Spleen (tissue), 11 donors: ENCODE results near the gene ORC1. TPM values are rescaled to one million over a fixed set of nuclear protein-coding genes. Genes with fewer than 3 reads are reported as not detected.

Experiments used
- DNase-seq: peaks from one replicate; pipeline ENCODE4 v3.0.0-alpha.2; 2020
- H3K27ac ChIP-seq, 8 donors: fragments of 200-600 bp; sonication (generic) in 7 of 8; 1 replicate in 4 of 8; 2 replicates in 4 of 8; pipeline versions ENCODE4 v1.5.0 to v1.8.0; 2016 to 2021; ENCODE audit warnings: inconsistent platforms in 4 of 8, mild to moderate bottlenecking in 4 of 8, moderate library complexity in 1 of 8
- H3K27me3 ChIP-seq, 7 donors: fragments of 200-600 bp; sonication (generic) in 6 of 7; replicated peaks in 1 of 7; 1 replicate in 4 of 7; 2 replicates in 3 of 7; pipeline versions ENCODE4 v1.5.0 to v1.8.0; 2016 to 2021; ENCODE audit warnings: inconsistent platforms in 3 of 7, mild to moderate bottlenecking in 1 of 7
- H3K36me3 ChIP-seq, 6 donors: fragments of 200-600 bp; sonication (generic) in 5 of 6; 1 replicate in 4 of 6; 2 replicates in 2 of 6; pipeline versions ENCODE4 v1.5.0 to v1.8.0; 2016 to 2021; ENCODE audit warnings: inconsistent platforms in 2 of 6
- H3K4me1 ChIP-seq, 6 donors: fragments of 200-600 bp; sonication (generic) in 5 of 6; 1 replicate in 3 of 6; 2 replicates in 3 of 6; pipeline versions ENCODE4 v1.5.0 to v1.8.0; 2016 to 2021; ENCODE audit warnings: inconsistent platforms in 3 of 6
- H3K4me3 ChIP-seq, 8 donors: fragments of 200-600 bp; sonication (generic) in 7 of 8; 1 replicate in 4 of 8; 2 replicates in 4 of 8; pipeline versions ENCODE4 v1.5.0 to v1.8.0; 2016 to 2021; ENCODE audit warnings: inconsistent platforms in 4 of 8, mild to moderate bottlenecking in 4 of 8, moderate library complexity in 2 of 8
- H3K9me3 ChIP-seq, 8 donors: fragments of 200-600 bp; sonication (generic) in 7 of 8; 1 replicate in 4 of 8; 2 replicates in 4 of 8; pipeline versions ENCODE4 v1.5.0 to v1.8.0; 2016 to 2021; ENCODE audit warnings: inconsistent platforms in 4 of 8
- CTCF ChIP-seq, 11 experiments: fragments of 200-600 bp in 7 of 11; fragments of 450-650 bp in 4 of 11; sonication (generic) in 4 of 11; IDR thresholded peaks in 8 of 11; conservative IDR thresholded peaks in 3 of 11; 1 replicate in 7 of 11; 2 replicates in 4 of 11; pipeline versions ENCODE4 v1.4.0 to v1.8.0; 2016 to 2021; ENCODE audit warnings: antibody characterized with exemption in 11 of 11, inconsistent platforms in 4 of 11, mild to moderate bottlenecking in 1 of 11
- POLR2A ChIP-seq, 3 donors: fragments of 450-650 bp; IDR thresholded peaks; one replicate each; pipeline ENCODE4 v1.5.1; 2017; ENCODE audit warnings: antibody characterized with exemption in 3 of 3, mild to moderate bottlenecking in 1 of 3
- POLR2AphosphoS5 ChIP-seq, 3 donors: sonication (generic); formaldehyde crosslinking; IDR thresholded peaks; one replicate each; pipeline ENCODE4 v1.5.1; 2017; ENCODE audit warnings: antibody characterized with exemption in 3 of 3
- WGBS, 5 donors: extraction: QIAGEN DNeasy Blood & Tissue Kit in 3 of 5; methylation state at CpG; one replicate each; pipeline versions ENCODE4 v1.1.5 to v1.1.7; 2013 to 2018; 5-methylcytosine and 5-hydroxymethylcytosine counted together
- intact Hi-C: fragments of 100-400 bp; cut with DNase I; formaldehyde crosslinking; loops from one replicate; pipeline ENCODE4 v1.15.0; 2023; ENCODE audit warnings: low total_unique reads
- polyA plus RNA-seq, 3 donors: library from polyadenylated mRNA; stranded (reverse); fragments of 200-250 nt; gene quantifications; one replicate each; pipeline ENCODE4 v1.2.1, GENCODE V29; 2013
- total RNA-seq, 7 donors: library from RNA; depleted of rRNA in 3 of 7; stranded (reverse); fragments of >200 nt in 3 of 7; fragmentation: NEBNext Ultra II Directional in 4 of 7; extraction: Animal tissue kit (Norgen Biotek cat#: 25700) in 4 of 7; gene quantifications; one replicate each; pipeline versions ENCODE4 v1.1.0 to v1.2.1, GENCODE V29; 2016 to 2021
- donor health status: healthy with polysubstance abuse.
- donor health status: DM: no; HTN: no; CAD: no; lungs with moderate emphysema.
- donor health status: DM: no; HTN: no; CAD: no.
- donor health status: Bipolar disorder and iron deficiency.
- donor health status: healthy.
- donor health status: DM: no; HTN: no; CAD: no.
- donor health status: DM: yes; HTN: yes; CAD: no.

Gene ORC1
- total and polyA plus RNA-seq, 10 donors: 0.60 to 5.4 (median 2.1) TPM

DNA sequence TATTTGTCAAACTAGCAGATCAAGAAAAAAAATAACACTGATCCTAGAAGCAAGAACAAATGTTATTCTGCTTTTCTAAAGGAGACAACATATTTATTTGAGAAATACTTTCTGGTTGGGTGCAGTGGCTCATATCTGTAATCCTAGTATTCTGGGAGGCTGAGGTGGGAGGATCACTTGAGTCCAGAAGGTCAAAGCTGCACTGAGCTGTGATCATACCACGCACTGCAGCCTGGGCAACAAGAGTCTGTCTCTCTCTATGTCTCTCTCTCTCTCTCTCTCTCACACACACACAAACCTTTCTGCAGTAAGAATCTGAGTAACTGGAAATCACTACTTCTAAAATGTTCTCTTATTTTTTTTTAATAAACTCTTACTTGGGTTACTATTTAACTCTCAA is 31.4 kb upstream of the ORC1 start:
- H3K4me1 ChIP-seq: no peaks in the 10 kb centered on the region
- DNase-seq: no peak
- intact Hi-C loops: no loop called here
- H3K36me3 ChIP-seq: peaks cover 5 to 99% (median 64%) of the 10 kb centered on the region in 6 donors
- H3K4me3 ChIP-seq: no peak overlapping the region
- no peaks in the 10 kb centered on the region for H3K27me3 ChIP-seq
- no peaks in the 10 kb centered on the region for H3K9me3 ChIP-seq
- no peak overlapping the region for H3K27ac ChIP-seq
- WGBS, 5 donors: 86 to 100% (median 94%) methylated on average over 1 of the region's 1 CpG
- no peak for TF ChIP-seq CTCF (IDR thresholded peaks at IDR 0.05 in 8 of 11, conservative IDR thresholded peaks at IDR 0.05 in 3 of 11)
- TF ChIP-seq POLR2AphosphoS5 (IDR thresholded peaks at IDR 0.05): no peak
- no peak for TF ChIP-seq POLR2A (IDR thresholded peaks at IDR 0.05)

DNA sequence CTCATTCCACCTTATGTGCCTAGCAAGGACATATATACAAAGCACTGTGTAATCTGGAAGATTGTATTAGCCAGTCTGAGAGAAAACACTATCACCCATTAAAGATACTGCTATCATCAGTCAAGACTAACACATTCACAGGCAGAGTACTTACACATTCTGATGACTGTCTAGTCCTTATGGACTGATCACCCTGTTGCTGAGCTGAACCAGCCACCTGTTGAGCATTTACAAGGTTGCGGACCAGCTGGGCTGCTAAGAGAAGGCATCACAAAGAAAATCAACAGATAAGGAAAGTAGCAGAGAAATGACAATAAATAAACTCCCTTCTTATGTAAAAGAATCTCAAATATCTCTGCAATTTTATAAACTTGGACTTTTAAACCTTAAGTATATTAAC is 31.0 kb upstream of the ORC1 start:
- no peak for DNase-seq
- 95 to 100% (median 97%) methylated on average over 1 of the region's 1 CpG for WGBS, 5 donors
- Histone ChIP-seq H3K4me1 (no peaks in the 10 kb centered on the region), H3K4me3 (no peak overlapping the region), H3K9me3 (no peaks in the 10 kb centered on the region), H3K27me3 (no peaks in the 10 kb centered on the region), H3K27ac (no peak overlapping the region), H3K36me3 (peaks cover 5 to 99% (median 65%) of the 10 kb centered on the region in 6 donors)
- intact Hi-C loops: no loop called here
- TF ChIP-seq POLR2A (IDR thresholded peaks at IDR 0.05): no peak
- TF ChIP-seq CTCF (IDR thresholded peaks at IDR 0.05 in 8 of 11, conservative IDR thresholded peaks at IDR 0.05 in 3 of 11): no peak
- no peak for TF ChIP-seq POLR2AphosphoS5 (IDR thresholded peaks at IDR 0.05)

DNA sequence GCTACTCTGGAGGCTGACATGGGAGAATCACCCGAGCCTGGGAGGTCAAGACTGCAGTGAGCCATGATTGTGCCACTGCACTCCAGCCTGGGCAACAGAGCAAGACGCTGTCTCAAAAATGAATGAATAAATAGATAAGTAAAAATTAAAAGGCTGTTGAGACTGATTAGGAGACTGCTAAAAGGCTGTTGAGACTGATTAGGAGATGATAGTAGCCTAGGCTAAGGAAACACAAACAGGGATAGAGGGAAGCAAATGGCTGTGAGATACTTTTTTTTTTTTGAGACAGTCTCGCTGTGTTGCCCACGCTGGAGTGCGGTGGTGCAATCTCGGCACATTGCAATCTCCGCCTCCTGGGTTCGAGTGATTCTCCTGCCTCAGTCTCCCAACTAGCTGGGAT is 28.6 kb upstream of the ORC1 start:
- no peaks in the 10 kb centered on the region for H3K4me1 ChIP-seq
- WGBS, 5 donors: 94 to 98% (median 95%) methylated on average over 8 of the region's 8 CpGs
- H3K27ac ChIP-seq: no peak overlapping the region
- no peak overlapping the region for H3K4me3 ChIP-seq
- H3K36me3 ChIP-seq: peaks cover 5 to 99% (median 61%) of the 10 kb centered on the region in 6 donors
- H3K27me3 ChIP-seq: no peaks in the 10 kb centered on the region
- TF ChIP-seq POLR2A (IDR thresholded peaks at IDR 0.05): no peak
- TF ChIP-seq CTCF (IDR thresholded peaks at IDR 0.05 in 8 of 11, conservative IDR thresholded peaks at IDR 0.05 in 3 of 11): no peak
- DNase-seq: no peak
- no peaks in the 10 kb centered on the region for H3K9me3 ChIP-seq
- intact Hi-C loops: no loop called here

GRCh38 chr1:52427152-52427551 is 22.9 kb upstream of the ORC1 start:
- H3K27ac ChIP-seq: no peak overlapping the region
- peaks cover 6 to 32% (median 19%) of the 10 kb centered on the region in 6 donors for H3K4me1 ChIP-seq
- H3K4me3 ChIP-seq: no peak overlapping the region
- 93 to 100% (median 96%) methylated on average over 1 of the region's 1 CpG for WGBS, 5 donors
- peaks cover 0 to 85% (median 32%) of the 10 kb centered on the region in 6 donors for H3K36me3 ChIP-seq
- no peak for DNase-seq
- TF ChIP-seq POLR2A (IDR thresholded peaks at IDR 0.05): no peak
- TF ChIP-seq CTCF (IDR thresholded peaks at IDR 0.05 in 8 of 11, conservative IDR thresholded peaks at IDR 0.05 in 3 of 11): no peak
- TF ChIP-seq POLR2AphosphoS5 (IDR thresholded peaks at IDR 0.05): no peak
- intact Hi-C loops: no loop called here
- no peaks in the 10 kb centered on the region for H3K27me3 ChIP-seq
- no peaks in the 10 kb centered on the region for H3K9me3 ChIP-seq
